CD14-positive monocyte (primary cell): Measurements from ENCODE around the gene LBX2. TPM values are rescaled to one million over a fixed set of nuclear protein-coding genes. Genes with fewer than 3 reads are reported as not detected.

Experiments used
- DNase-seq, 3 donors: peaks; one replicate each; pipeline ENCODE4 v3.0.0-alpha.2; 2011 to 2022
- H2AFZ ChIP-seq: 2 replicates; pipeline ENCODE4 v1.6.0; 2012; ENCODE audit warnings: mild to moderate bottlenecking, low read depth, low read length, inconsistent platforms; ENCODE audit not compliant: insufficient read depth, poor library complexity, severe bottlenecking
- H3K27ac ChIP-seq, 2 donors: 1 replicate in 1 of 2; 2 replicates in 1 of 2; pipeline ENCODE4 v1.5.1; 2012 to 2013; ENCODE audit warnings: low read length in 2 of 2, control low read depth in 1 of 2, inconsistent platforms in 1 of 2, low read depth in 1 of 2, mild to moderate bottlenecking in 1 of 2
- H3K27me3 ChIP-seq, 2 donors: one replicate each; pipeline versions ENCODE4 v1.6.0 to v1.6.1; 2011 to 2013; ENCODE audit warnings: low read length in 2 of 2; ENCODE audit not compliant: control insufficient read depth in 2 of 2, insufficient read depth in 2 of 2
- H3K36me3 ChIP-seq, 2 donors: replicated peaks in 1 of 2; 1 replicate in 1 of 2; 2 replicates in 1 of 2; pipeline versions ENCODE4 v1.5.1 to v1.6.1; 2012 to 2013; ENCODE audit warnings: low read length in 2 of 2, control low read depth in 1 of 2, inconsistent platforms in 1 of 2, mild to moderate bottlenecking in 1 of 2; ENCODE audit not compliant: insufficient read depth in 2 of 2, control insufficient read depth in 1 of 2
- H3K4me1 ChIP-seq, 2 donors: 1 replicate in 1 of 2; 2 replicates in 1 of 2; pipeline versions ENCODE4 v1.5.1 to v1.6.1; 2012 to 2013; ENCODE audit warnings: low read length in 2 of 2, control low read depth in 1 of 2, inconsistent platforms in 1 of 2, mild to moderate bottlenecking in 1 of 2, moderate library complexity in 1 of 2; ENCODE audit not compliant: insufficient read depth in 2 of 2, control insufficient read depth in 1 of 2
- H3K4me2 ChIP-seq: replicated peaks from 2 replicates; pipeline ENCODE3; 2012; ENCODE audit warnings: low read length, moderate library complexity, mild to moderate bottlenecking; ENCODE audit not compliant: poor library complexity, severe bottlenecking; ENCODE audit errors: extremely low read depth
- H3K4me3 ChIP-seq, 3 experiments: fragments of 200-600 bp in 1 of 3; sonication (generic) in 1 of 3; replicated peaks in 1 of 3; 1 replicate in 2 of 3; 2 replicates in 1 of 3; pipeline ENCODE4 v1.5.1; 2011 to 2013; ENCODE audit warnings: low read length in 3 of 3, mild to moderate bottlenecking in 3 of 3, control low read depth in 2 of 3, low read depth in 2 of 3, inconsistent platforms in 1 of 3, moderate library complexity in 1 of 3
- H3K79me2 ChIP-seq: 2 replicates; pipeline ENCODE4 v1.6.0; 2012; ENCODE audit warnings: mild to moderate bottlenecking, control low read depth, inconsistent platforms, low read length, moderate library complexity; ENCODE audit not compliant: insufficient read depth
- H3K9ac ChIP-seq: 2 replicates; pipeline ENCODE4 v1.6.0; 2017; ENCODE audit warnings: low read length, mild to moderate bottlenecking; ENCODE audit not compliant: insufficient read depth, poor library complexity, severe bottlenecking
- H3K9me3 ChIP-seq, 2 donors: replicated peaks in 1 of 2; 1 replicate in 1 of 2; 2 replicates in 1 of 2; pipeline versions ENCODE4 v1.5.1 to v1.6.1; 2012 to 2013; ENCODE audit warnings: low read length in 2 of 2, control low read depth in 1 of 2; ENCODE audit not compliant: control insufficient read depth in 1 of 2, insufficient read depth in 1 of 2
- H4K20me1 ChIP-seq: 2 replicates; pipeline ENCODE4 v1.6.0; 2012; ENCODE audit warnings: mild to moderate bottlenecking, low read length, control low read depth, moderate library complexity; ENCODE audit not compliant: insufficient read depth
- H3K27ac Mint-ChIP-seq, 7 donors: one replicate each; pipeline ENCODE4 v1.8.0; 2020; ENCODE audit warnings: mild to moderate bottlenecking in 7 of 7, mixed read lengths in 7 of 7, moderate library complexity in 6 of 7, inconsistent platforms in 2 of 7
- H3K27me3 Mint-ChIP-seq, 3 donors: one replicate each; pipeline ENCODE4 v1.8.0; 2021 to 2022; ENCODE audit warnings: low read depth in 3 of 3, mild to moderate bottlenecking in 3 of 3, mixed read lengths in 3 of 3, moderate library complexity in 3 of 3, inconsistent platforms in 1 of 3
- H3K36me3 Mint-ChIP-seq, 2 donors: one replicate each; pipeline ENCODE4 v1.8.0; 2020; ENCODE audit warnings: mixed read lengths in 2 of 2, inconsistent platforms in 1 of 2, mild to moderate bottlenecking in 1 of 2
- H3K4me1 Mint-ChIP-seq: one replicate; pipeline ENCODE4 v1.8.0; 2020; ENCODE audit warnings: mild to moderate bottlenecking, mixed read lengths
- H3K4me3 Mint-ChIP-seq, 2 donors: one replicate each; pipeline ENCODE4 v1.8.0; 2020; ENCODE audit warnings: mild to moderate bottlenecking in 2 of 2, mixed read lengths in 2 of 2, moderate library complexity in 1 of 2
- H3K9me3 Mint-ChIP-seq, 7 donors: one replicate each; pipeline ENCODE4 v1.8.0; 2020 to 2022; ENCODE audit warnings: mixed read lengths in 7 of 7, mild to moderate bottlenecking in 6 of 7, moderate library complexity in 6 of 7, inconsistent platforms in 2 of 7
- CTCF ChIP-seq: fragments of 200-600 bp; IDR thresholded peaks from one replicate; pipeline ENCODE4 v1.8.0; 2022; ENCODE audit warnings: antibody characterized with exemption, mild to moderate bottlenecking
- WGBS: methylation state at CpG from one replicate; pipeline ENCODE4 v1.1.5; 2013; ENCODE audit warnings: missing lambda C conversion rate; ENCODE audit not compliant: insufficient coverage; 5-methylcytosine and 5-hydroxymethylcytosine counted together
- intact Hi-C, 2 donors: fragments of 100-400 bp; cut with micrococcal nuclease; formaldehyde crosslinking; loops; one replicate each; pipeline versions ENCODE4 v1.15.0 to v1.15.1; 2023
- polyA plus RNA-seq, 3 donors: library from polyadenylated mRNA; depleted of rRNA in 1 of 3; unstranded in 2 of 3; stranded (reverse) in 1 of 3; fragments of 300-500 nt in 2 of 3; fragments of >200 nt in 1 of 3; fragmentation: Illumina TruSeq in 2 of 3; gene quantifications; 1 replicate in 2 of 3; 2 replicates in 1 of 3; pipeline ENCODE4 v1.2.3, GENCODE V29; 2012 to 2021

The LBX2 gene
- polyA plus RNA-seq, 3 donors, result 0.46 to 0.76 TPM; not detected in 1

DNA sequence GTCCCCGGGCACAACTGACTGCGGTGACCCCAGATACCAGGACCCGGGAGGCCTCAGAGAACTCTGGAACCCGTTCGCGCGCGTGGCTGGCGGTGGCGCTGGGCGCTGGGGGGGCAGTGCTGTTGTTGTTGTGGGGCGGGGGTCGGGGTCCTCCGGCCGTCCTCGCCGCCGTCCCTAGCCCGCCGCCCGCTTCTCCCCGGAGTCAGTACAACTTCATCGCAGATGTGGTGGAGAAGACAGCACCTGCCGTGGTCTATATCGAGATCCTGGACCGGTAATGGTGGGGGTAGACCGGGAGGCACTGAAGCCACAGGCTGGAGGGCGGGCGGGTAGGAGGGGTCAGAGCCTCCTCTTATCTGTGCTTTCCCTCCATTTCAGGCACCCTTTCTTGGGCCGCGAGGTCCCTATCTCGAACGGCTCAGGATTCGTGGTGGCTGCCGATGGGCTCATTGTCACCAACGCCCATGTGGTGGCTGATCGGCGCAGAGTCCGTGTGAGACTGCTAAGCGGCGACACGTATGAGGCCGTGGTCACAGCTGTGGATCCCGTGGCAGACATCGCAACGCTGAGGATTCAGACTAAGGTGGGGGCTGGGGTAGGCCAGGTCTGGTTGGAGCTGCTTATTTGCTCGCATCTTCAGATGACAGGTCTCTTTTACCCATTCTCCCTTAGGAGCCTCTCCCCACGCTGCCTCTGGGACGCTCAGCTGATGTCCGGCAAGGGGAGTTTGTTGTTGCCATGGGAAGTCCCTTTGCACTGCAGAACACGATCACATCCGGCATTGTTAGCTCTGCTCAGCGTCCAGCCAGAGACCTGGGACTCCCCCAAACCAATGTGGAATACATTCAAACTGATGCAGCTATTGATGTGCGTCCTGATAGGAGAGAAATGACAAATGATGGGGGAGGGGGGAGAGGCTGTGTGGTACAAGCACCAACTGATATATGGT, 31.1 kb upstream of the LBX2 start:
- Histone ChIP-seq H3K4me1 (peaks cover 28 to 46% of the 10 kb centered on the region in 2 donors), H3K79me2 (peaks cover 29% of the 10 kb centered on the region), H4K20me1 (peaks cover 26% of the 10 kb centered on the region), H3K36me3 (peaks cover 23 to 40% of the 10 kb centered on the region in 2 donors), H3K9ac (peak overlapping the region; percentile 96), H3K27me3 (no peaks in the 10 kb centered on the region), H3K4me2 (peak overlapping the region; percentile 96), H3K9me3 (no peaks in the 10 kb centered on the region), H3K4me3 (peak overlapping the region; percentile 65 to 96 (median 87)), H3K27ac (peak overlapping the region; percentile 15 to 95), H2AFZ (peak overlapping the region; percentile 93)
- under 1% methylated on average over 41 of the region's 54 CpGs for WGBS
- Mint-ChIP-seq H3K36me3 (peaks cover 42 to 47% of the 10 kb centered on the region in 2 donors), H3K27me3 (peaks cover 0 to 3% (median 0%) of the 10 kb centered on the region in 3 donors), H3K4me1 (peaks cover 42% of the 10 kb centered on the region), H3K9me3 (peaks cover 0 to 8% (median 0%) of the 10 kb centered on the region in 7 donors), H3K4me3 (peak overlapping the region; percentile 94 to 98), H3K27ac (peak overlapping the region; percentile 60 to 95 (median 75))
- TF ChIP-seq CTCF, result no peak
- DNase-seq, result peak; percentile 31 to 75 (median 50)
- intact Hi-C loops, result loop anchor here in 1 of 2 donors (10.0 kb wide), 1 partner anchor 54 kb away; no protein-coding TSS in a partner anchor
